CD4-positive, alpha-beta T cell treated with Interleukin-1 beta for 1 hour (primary cell): ENCODE results near the gene C5AR1.
"Not testable (repeated sequence)": the region's sequence is repeated elsewhere in the genome, so short reads cannot be mapped to it uniquely, and the experiment has no call there.

ENCODE experiments used
- DNase-seq, 2 donors: peaks; one replicate each; pipeline ENCODE4 v3.0.0-alpha.2; 2020 to 2022

Gene C5AR1

DNA sequence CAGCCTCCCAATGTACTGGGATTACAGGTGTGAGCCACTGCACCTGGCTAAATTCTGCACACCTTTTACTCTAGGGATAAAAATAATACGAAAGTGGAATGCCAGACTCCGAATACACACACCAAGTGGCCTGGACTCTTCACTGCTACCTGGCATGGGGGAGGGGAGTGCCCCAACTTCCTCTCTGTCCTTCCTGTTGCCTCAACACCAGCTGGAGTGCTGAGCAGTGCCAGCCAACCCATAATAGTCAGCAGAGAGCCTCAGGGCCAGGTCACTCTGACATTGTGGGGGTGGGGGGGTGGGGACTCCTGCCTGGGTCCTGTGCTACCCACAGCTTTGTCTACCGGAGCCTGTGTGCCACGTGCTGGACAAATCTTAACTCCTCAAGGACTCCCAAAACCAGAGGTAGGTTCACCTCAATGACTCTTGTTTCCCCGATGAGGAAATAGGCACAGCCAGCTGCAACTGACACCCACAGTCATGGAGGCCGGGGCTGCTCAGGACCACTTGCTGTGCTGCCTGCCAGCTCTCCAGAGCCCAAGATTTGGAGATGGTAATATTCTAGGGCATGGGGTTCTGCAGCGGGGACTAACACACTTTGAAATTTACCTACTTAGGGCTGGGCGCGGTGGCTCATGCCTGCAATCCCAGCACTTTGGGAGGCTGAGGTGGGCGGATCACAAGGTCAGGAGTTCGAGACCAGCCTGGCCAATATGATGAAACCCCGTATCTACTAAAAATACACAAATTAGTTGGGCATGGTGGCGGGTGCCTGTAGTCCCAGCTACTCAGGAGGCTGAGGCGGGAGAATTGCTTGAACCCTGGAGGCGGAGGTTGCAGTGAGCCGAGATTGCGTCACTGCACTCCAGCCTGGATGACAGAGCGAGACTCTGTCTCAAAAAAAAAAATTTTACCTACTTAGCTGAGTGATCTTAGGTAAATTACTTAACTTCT is 27.4 kb downstream of the C5AR1 start:
- DNase-seq = peak; percentile 41 to 78

DNA sequence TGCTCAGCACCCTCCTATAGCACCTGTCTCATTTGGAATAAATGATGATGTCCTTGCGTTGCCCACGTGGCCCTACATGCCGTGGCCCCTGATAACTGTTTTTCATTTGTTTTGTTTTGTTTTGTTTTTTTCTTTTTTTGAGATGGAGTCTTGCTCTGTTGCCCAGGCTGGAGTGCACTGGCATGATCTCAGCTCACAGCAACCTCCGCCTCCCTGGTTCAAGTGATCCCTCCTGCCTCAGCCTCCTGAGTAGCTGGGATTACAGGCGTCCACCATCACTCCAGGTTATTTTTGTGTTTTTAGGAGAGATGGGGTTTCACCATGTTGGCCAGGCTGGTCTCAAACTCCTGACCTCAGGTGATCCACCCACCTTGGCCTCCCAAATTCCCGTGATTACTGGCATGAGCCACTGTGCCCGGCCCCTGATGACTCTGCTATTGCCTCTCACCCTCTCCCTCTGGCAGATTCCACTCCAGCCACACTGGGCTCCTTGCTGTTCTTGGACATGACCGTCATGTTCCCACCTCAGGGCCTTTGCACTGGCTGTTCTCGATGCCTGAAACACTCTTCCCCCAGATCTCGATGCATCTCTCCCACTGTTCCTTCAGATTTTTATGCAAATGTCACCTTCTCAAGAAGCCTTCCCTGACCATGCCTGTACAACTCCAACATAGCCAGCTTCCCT is 29.7 kb downstream of the C5AR1 start:
- no peak for DNase-seq

DNA sequence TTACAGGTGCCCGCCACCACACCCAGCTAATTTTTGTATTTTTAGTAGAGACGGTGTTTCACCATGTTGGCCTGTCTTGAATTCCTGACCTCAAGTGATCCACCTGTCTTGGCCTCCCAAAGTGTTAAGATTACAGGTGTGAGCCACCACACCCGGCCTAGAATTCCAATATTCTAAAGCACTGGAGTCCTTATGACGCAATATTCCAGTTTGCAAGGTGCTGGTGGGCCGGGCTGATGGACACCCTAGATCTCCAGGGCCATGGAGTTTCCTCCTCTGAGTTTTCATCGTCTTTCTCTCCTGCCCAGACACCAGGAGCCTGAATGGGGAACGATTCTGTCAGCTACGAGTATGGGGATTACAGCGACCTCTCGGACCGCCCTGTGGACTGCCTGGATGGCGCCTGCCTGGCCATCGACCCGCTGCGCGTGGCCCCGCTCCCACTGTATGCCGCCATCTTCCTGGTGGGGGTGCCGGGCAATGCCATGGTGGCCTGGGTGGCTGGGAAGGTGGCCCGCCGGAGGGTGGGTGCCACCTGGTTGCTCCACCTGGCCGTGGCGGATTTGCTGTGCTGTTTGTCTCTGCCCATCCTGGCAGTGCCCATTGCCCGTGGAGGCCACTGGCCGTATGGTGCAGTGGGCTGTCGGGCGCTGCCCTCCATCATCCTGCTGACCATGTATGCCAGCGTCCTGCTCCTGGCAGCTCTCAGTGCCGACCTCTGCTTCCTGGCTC is 31.0 kb downstream of the C5AR1 start:
- DNase-seq = no peak

DNA sequence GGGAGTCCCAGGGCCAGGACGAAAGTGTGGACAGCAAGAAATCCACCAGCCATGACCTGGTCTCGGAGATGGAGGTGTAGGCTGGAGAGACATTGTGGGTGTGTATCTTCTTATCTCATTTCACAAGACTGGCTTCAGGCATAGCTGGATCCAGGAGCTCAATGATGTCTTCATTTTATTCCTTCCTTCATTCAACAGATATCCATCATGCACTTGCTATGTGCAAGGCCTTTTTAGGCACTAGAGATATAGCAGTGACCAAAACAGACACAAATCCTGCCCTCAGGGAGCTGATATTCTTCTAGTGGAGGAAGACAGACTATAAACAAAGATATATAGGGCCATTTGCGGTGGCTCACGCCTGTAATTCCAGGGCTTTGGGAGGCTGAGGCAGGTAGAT is 32.1 kb downstream of the C5AR1 start:
- no peak for DNase-seq

DNA sequence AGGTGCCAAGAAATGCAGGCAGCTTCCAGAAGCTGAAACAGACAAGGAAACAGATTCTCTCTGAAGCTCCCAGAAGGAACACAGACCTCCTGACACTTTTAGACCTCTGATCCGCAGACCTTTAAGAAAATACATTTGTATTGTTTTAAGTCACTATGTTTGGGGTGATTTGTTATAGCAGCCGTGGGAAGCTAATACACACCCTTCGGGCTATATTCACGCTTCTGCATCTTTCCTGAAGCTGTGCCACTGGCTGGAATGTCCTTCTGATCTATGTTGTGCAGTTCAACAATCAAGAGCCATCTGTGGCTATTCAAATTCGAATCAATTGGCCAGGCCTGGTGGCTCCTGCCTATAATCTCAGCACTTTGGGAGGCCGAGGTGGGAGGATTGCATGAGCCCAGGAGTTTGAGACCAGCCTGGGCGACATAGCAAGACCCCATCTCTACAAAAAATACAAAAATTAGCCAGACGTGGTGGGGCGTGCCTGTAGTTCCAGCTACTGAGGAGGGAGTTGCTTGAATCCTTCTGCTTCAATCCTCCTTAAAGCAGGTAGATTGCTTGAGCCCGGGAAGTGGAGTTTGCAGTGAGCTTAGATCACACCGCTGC is 33.6 kb downstream of the C5AR1 start:
- DNase-seq = no peak

DNA sequence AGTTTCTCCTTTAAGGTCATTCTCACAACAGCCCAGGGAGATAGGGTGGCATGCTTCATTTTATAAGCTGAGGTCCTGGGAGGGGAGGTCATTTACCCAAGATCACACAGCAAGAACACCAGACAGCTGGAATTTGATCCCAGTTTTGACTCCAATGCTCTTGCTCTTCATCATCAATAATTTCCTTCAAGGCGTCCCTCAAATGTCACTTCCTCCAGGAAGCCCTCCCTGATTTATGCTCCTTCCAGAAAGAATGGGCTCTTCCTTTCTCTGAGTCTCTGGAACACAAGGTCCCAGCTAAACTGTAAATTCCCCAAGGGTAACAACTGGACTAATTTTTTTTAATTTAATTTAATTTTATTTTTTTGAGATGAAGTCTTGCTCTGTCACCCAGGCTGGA is 34.8 kb downstream of the C5AR1 start:
- no peak for DNase-seq

DNA sequence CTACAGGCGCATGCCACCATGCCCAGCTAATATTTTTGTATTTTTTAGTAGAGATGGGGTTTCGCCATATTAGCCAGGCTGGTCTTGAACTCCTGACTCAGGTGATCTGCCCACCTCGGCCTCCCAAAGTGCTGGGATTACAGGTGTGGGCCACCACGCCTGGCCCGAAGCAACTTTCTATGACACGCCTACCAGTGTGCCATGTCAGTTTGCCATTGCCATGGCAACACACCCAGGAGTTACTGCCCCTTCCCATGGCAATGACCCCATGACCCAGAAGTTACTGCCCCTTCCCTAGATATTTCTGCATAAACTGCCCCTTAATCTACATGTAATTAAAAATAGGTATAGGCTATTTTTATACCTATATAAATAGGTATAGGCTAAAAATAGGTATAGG is 36.4 kb downstream of the C5AR1 start:
- DNase-seq = not testable (repeated sequence)

DNA sequence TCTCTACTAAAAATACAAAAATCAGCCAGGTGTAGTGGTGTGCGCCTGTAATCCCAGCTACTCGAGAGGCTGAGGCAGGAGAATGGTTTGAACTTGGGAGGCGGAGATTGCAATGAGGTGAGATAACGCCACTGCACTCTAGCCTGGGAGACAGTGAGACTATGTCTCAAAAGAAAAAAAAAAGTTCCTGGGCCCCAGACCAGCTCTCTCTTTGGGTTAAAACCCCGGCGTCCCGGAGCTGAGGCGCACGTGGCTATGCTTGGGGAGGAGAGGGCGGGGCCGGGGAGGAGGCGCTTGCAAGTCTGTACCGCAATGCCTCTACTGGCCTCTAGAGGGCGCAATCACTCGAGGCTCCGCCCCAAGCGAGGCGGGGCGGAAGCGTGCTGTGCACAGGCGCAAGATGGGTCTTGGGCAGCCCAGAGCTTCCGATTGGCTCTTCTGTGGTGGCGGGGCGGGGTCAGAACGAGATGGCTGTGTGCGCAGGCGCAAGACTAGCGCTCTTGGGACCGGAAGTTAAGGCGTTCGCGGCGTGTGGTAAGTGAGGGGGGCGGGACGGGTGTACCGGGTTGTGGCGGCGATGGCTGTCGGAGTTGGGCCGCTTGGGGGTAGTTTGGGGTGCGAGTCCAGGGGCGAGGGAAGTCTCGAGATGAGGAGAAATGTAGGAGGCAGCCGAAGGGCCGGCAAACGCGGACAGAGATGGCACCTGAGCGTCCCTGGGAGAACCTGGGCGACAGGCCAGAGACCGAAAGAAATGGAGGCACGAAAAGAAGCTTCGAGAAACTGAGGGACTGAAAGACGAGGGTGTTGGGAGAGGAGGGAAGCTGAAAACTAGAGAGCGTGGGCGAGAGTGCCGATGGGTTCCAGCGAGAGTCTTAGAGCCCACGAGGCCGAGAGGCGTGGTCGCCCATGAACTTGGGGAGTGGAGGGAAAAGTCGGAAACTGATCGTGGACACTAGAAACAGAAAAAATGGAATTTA is 39.4 kb downstream of the C5AR1 start, which contains the start of gene DHX34:
Gene DHX34, plus strand, starts transcription at position 497 of the 977 bp plus-strand sequence. CDS start 3,716 bp downstream, outside the sequence.
- DNase-seq = peak; percentile 100

DNA sequence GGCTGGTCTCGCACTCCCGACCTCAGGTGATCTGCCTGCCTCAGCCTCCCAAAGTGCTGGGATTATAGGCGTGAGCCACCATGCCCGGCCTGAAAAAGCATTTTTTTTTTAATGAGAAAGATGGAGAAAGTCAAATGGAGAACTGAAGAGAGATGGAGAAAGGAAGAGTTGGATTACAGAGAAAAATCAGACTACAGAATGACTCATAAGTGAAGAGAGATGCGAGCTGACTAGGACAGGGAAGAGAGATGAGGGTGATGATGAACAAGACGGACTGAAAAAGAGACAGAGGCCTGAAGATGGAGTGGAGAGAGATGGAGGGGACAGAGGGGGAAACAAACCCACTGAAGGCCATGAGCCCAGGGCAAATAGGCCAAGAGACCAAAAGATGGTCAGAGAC is 41.0 kb downstream of the C5AR1 start:
- DNase-seq = no peak

DNA sequence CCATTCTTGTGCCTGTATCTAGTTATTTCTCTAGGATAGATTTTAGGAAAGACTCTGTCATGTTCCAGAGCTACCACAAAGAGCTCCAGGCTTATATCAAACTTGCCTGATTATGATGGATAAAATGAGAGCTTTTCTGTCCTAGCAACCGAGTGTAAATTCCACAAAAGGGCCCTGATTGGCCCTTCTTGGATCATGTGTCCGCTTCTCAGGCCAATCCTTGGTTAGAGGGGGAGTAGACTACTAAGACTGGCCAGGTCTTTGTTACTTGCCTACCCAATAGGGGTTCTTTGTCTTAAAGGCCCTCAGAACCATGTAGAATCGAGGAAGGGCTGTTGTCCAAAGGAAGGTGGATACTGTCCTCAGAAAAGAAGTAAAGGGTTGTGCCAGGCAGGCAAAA is 41.9 kb downstream of the C5AR1 start:
- DNase-seq = peak in 1 of 2 donors; percentile 23

DNA sequence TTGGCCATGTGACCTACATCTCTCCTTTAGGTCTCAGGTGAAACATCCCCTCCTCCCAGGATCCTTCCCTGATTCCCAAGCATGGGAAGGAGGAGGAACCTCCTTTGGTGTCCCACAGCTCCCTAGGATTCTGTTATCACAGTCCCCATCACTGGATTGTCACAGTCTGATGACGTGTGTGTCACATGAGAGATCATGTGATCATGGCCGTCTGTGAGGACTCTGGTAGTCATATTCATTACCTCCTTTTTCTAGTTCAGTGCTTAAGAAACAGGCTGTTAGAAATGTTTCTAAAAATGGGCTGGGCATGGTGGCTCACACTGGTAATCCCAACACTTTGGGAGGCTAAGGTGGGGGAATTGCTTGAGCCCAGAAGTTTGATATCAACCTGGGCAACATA is 42.4 kb downstream of the C5AR1 start:
- no peak for DNase-seq

DNA sequence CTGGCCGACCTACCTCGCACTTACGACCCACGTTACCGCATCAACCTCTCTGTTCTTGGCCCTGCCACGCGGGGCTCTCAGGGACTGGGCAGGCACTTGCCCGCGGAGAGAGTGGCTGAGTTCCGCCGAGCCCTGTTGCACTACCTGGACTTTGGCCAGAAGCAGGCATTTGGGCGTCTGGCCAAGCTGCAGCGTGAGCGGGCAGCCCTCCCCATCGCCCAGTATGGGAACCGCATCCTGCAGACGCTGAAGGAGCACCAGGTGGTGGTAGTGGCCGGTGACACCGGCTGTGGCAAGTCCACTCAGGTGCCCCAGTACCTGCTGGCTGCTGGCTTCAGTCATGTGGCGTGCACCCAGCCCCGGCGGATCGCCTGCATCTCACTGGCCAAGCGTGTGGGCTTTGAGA is 43.6 kb downstream of the C5AR1 start:
- DNase-seq = no peak

DNA sequence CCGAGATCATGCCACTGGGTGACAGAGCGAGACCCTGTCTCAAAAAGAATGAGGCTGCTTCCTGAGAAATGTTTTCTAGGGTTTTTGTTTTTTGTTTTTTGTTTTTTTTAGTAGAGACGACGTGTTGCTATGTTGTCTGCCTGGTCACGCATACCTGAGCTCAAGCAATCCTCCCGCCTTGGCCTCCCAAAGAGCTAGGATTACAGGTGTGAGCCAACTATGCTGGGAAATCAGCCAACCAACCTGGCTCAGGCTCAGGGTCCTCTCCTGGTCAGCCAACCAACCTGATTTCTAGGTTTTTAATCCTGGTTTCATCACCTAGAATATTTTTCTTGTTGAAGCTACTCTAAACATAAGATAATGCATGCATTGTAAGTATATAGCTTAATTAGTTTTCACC is 47.2 kb downstream of the C5AR1 start:
- no peak for DNase-seq

DNA sequence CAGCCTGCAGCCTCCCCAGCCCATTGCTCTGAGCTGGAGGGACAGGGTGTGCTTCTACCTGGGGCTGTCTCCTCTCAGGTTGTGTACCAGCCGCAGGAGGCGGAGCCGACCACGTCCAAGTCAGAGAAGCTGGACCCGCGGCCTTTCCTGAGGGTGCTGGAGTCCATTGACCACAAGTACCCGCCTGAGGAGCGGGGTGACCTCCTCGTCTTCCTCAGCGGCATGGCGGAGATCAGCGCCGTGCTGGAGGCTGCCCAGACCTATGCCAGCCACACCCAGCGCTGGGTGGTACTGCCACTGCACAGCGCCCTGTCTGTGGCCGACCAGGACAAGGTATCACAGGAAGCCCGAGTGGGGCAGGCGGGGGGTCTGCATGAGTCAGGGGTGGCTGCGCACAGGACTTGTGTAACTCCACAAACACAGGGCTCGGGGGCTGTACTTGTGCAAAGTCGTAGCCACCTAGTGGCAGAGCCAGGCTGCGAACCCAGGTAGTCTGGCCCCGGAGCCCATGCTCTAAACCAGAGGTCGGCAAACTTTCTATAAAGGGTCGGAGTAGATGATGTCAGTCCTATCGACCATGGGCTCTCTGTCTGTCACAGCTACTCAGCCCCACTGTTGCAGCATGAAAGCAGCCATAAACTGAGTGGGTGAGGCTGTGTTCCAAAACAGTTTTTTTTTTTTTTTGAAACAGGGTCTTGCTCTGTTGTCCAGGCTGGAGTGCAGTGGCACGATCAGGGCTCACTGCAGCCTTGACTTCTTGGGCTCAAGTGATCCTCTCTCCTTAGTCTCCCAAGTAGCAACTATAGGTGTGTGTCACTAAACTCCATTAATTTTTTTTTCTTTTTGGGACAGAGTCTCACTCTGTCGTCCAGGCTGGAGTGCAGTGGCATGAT is 48.4 kb downstream of the C5AR1 start:
- DNase-seq = no peak

DNA sequence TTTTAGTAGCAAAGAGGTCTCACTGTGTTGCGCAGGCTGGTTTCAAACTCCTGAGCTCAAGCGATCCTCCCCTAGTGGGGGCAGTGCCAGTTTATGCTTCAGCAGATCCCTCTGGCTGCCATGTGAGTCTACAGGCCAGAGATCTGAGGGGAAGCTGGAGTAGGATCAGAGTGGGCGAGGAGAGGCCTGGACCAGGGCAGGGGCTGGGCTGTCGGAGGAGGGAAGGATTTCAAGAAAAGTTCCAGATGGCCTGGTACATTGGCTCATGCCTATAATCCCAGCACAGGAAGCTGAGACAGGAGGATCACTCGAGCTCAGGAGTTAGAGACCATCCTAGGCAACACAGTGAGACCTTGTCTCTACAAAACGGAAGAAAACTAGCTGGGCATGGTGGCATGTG is 49.3 kb downstream of the C5AR1 start:
- DNase-seq = no peak

DNA sequence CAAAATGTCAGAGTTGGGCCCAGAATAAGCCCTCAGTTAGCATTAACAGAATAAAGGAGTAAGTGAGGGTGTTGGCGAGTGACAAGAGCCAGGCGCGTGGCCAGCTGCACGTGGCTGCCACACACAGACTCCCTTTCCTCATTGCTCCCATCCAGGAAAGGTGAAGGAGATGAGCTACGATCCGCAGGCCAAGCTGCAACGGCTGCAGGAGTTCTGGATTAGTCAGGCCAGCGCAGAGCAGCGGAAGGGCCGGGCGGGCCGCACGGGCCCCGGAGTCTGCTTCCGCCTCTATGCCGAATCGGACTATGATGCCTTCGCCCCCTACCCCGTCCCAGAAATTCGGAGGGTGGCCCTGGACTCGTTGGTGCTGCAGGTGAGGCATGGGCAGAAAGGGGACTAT is 52.7 kb downstream of the C5AR1 start:
- no peak for DNase-seq

DNA sequence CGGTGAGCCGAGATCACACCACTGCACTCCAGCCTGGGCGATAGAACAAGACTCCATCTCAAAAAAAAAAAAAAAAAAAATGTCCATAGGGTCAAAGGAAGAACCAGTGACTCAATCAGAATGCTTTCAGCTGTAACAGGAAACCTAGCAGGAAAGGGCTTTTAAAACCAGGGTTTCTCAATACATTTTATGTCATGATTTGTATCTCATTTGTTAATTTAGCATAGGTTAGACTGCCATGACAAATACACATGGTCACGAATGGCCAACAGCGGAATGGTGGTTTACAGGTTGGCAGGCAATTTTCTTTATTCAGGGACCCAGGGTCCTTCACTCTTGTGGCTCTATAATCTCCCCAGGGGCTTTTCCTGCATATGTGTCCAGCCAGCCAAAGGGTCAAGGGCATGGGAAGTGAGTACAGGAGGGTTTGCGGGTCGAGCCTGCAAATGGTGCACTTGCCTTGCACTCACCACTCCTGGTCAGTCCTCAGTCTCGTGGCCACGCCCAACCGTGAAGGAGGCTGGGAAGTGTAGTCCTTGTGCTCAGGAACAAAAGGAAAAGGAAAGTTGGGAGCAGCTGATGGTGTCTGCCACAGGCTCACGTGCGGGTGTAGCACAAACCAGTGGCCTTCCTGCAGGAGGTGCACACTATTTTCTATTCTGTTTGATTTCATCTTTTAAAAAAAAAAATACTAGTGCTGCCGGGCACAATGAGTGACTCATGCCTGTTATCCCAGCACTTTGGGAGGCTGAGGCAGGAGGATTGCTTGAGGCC is 54.3 kb downstream of the C5AR1 start:
- no peak for DNase-seq

DNA sequence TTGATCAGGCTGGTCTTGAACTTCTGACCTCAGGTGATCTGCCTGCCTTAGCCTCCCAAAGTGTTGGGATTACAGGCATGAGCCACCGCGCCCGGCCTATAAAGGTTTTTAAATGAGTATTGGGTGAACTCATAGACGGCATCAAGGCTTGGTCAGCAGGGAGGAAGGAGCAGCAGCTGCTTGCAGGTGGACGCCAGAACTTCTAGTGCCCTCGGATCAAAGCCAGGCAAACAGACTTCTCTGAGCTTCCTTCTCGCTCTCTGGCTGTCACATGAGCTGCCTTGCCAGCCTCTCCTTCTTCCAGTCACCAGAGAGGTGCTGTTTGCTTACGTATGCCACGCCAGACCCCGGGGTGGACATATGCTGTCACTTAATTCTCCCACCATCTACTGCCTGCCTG is 55.8 kb downstream of the C5AR1 start:
- DNase-seq = not testable (repeated sequence)

DNA sequence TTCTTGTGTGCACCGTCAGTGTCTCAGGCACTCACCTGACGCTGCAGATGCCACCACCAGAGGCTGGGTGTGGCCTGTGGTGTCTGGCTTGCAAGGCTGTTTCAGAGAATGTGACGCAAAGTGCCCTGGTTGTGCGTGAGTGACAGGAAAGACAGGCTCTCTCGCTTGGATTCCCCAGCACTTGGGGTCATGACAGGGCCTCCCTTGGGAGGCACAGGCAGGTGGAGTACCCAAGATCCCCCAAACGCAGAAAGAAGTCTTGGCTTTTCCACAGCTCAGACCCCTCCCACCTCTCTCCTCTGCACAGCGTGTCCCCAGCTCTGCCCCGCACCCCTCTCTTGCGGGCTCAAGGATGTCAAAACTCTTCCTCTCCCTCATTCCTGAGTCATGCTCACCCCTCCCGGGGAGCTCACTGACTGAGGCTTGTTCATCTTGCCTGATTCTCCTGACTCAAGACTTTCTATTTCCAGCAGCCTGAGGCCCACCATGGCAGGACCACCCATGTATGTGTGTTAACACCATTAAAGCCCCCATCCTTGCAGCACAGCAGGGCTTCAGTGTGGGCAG is 60.5 kb downstream of the C5AR1 start:
- peak in 1 of 2 donors; percentile 80 for DNase-seq
